Glutamatergic neuron (in vitro differentiated cells): ENCODE results near the gene TMCC2. TPM values are rescaled to one million over a fixed set of nuclear protein-coding genes. Genes with fewer than 3 reads are reported as not detected.

Experiments
- DNase-seq: peaks from one replicate; pipeline ENCODE4 v3.0.0; 2022
- H3K27ac Mint-ChIP-seq: one replicate; pipeline ENCODE4 v1.8.0; 2020; ENCODE audit warnings: mild to moderate bottlenecking, mixed read lengths, inconsistent platforms; ENCODE audit not compliant: unreplicated experiment
- H3K27me3 Mint-ChIP-seq: one replicate; pipeline ENCODE4 v1.8.0; 2020; ENCODE audit warnings: mild to moderate bottlenecking, moderate library complexity, mixed read lengths, inconsistent platforms; ENCODE audit not compliant: unreplicated experiment
- H3K36me3 Mint-ChIP-seq: one replicate; pipeline ENCODE4 v1.8.0; 2020; ENCODE audit warnings: mild to moderate bottlenecking, mixed read lengths, inconsistent platforms; ENCODE audit not compliant: unreplicated experiment
- H3K4me1 Mint-ChIP-seq: one replicate; pipeline ENCODE4 v1.8.0; 2020; ENCODE audit warnings: mild to moderate bottlenecking, low read depth, mixed read lengths, inconsistent platforms; ENCODE audit not compliant: unreplicated experiment
- H3K4me3 Mint-ChIP-seq: one replicate; pipeline ENCODE4 v1.8.0; 2020; ENCODE audit warnings: mild to moderate bottlenecking, mixed read lengths, inconsistent platforms; ENCODE audit not compliant: unreplicated experiment
- H3K9me3 Mint-ChIP-seq: one replicate; pipeline ENCODE4 v1.8.0; 2020; ENCODE audit warnings: mild to moderate bottlenecking, moderate library complexity, mixed read lengths, inconsistent platforms; ENCODE audit not compliant: unreplicated experiment
- total RNA-seq: library from RNA; stranded (reverse); fragmentation: NEBNext Ultra II Directional; extraction: Animal tissue kit (Norgen Biotek cat#: 25700); gene quantifications from one replicate; pipeline ENCODE4 v1.2.1, GENCODE V29; 2021; ENCODE audit not compliant: unreplicated experiment
- TF ChIP-seq, protein P1 (sequence below): fragments of 200-600 bp; sonication (generic); IDR thresholded peaks from one replicate; pipeline ENCODE4 v1.5.0; 2021; ENCODE audit not compliant: partially characterized antibody, unreplicated experiment

TMCC2 gene
- total RNA-seq, 1 donor from 2014 or later, result 80.1 TPM

- no peak overlapping the region for H3K27ac Mint-ChIP-seq
- TF ChIP-seq, protein P1, sequence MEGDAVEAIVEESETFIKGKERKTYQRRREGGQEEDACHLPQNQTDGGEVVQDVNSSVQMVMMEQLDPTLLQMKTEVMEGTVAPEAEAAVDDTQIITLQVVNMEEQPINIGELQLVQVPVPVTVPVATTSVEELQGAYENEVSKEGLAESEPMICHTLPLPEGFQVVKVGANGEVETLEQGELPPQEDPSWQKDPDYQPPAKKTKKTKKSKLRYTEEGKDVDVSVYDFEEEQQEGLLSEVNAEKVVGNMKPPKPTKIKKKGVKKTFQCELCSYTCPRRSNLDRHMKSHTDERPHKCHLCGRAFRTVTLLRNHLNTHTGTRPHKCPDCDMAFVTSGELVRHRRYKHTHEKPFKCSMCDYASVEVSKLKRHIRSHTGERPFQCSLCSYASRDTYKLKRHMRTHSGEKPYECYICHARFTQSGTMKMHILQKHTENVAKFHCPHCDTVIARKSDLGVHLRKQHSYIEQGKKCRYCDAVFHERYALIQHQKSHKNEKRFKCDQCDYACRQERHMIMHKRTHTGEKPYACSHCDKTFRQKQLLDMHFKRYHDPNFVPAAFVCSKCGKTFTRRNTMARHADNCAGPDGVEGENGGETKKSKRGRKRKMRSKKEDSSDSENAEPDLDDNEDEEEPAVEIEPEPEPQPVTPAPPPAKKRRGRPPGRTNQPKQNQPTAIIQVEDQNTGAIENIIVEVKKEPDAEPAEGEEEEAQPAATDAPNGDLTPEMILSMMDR, result no peak
- peaks cover 42% of the 10 kb centered on the region for H3K4me1 Mint-ChIP-seq
- no peak overlapping the region for H3K4me3 Mint-ChIP-seq
- H3K27me3 Mint-ChIP-seq, result peaks cover 8% of the 10 kb centered on the region
- peak; percentile 67 for DNase-seq
- no peaks in the 10 kb centered on the region for H3K36me3 Mint-ChIP-seq
- peaks cover 2% of the 10 kb centered on the region for H3K9me3 Mint-ChIP-seq
Measured at GRCh38 chr1:205298191-205298994, 70.6 kb downstream of the TMCC2 start.

GRCh38 chr1:205300149-205300548, 72.4 kb downstream of the TMCC2 start:
- no peak overlapping the region for H3K4me3 Mint-ChIP-seq
- H3K27ac Mint-ChIP-seq, result no peak overlapping the region
- H3K9me3 Mint-ChIP-seq, result peaks cover 2% of the 10 kb centered on the region
- peaks cover 8% of the 10 kb centered on the region for H3K27me3 Mint-ChIP-seq
- TF ChIP-seq, protein P1, result no peak
- DNase-seq, result no peak
- H3K36me3 Mint-ChIP-seq, result peaks cover 4% of the 10 kb centered on the region
- H3K4me1 Mint-ChIP-seq, result peaks cover 30% of the 10 kb centered on the region

- Mint-ChIP-seq H3K27me3 (peaks cover 3% of the 10 kb centered on the region), H3K4me3 (peak overlapping the region; percentile 46), H3K36me3 (peaks cover 4% of the 10 kb centered on the region), H3K27ac (peak overlapping the region; percentile 66), H3K9me3 (peaks cover 2% of the 10 kb centered on the region), H3K4me1 (peaks cover 24% of the 10 kb centered on the region)
- TF ChIP-seq, protein P1, result no peak
- DNase-seq, result peak; percentile 54
Measured at GRCh38 chr1:205301205-205301821, 73.6 kb downstream of the TMCC2 start.

DNA sequence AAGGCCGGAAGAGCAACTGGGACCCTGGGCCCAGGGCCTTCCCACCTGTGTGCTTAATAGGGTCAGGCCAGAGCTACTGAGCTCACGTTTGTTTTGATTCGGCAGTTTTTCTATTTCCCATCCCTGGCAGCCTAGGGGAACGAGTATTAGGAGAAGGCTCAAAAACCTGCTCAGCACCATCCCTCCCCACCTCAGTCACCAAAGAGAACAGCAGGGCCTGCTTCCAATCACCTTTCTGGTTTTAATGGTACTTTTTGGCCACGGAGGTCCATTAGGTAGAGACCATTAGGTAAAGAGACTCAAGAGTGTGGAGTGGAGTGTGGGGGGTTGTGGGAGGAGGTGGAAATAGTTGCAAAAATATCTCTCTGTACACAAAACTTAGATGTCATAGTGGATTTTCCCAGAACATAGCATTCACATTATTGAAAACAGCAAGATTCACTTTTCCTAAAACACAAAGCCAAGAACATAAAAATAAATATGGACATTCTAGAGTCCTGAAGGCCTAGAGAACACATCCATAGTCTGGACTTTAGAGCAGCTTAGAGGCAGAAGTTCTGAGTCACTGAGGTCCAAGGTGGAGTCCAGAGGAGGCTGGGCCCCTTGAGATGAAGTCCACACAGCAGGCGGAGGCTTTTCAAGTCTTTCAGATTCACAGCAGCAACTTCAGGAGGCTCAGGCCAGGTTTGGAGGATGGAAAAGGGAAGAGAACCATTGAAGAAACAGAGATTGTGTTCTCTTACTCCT, 74.3 kb downstream of the TMCC2 start:
- TF ChIP-seq, protein P1, result no peak
- Mint-ChIP-seq H3K4me3 (peak overlapping the region; percentile 5), H3K4me1 (peaks cover 24% of the 10 kb centered on the region), H3K27ac (no peak overlapping the region), H3K36me3 (peaks cover 4% of the 10 kb centered on the region), H3K27me3 (peaks cover under 1% of the 10 kb centered on the region), H3K9me3 (peaks cover 3% of the 10 kb centered on the region)
- DNase-seq, result no peak
